HepG2 (cell line): ENCODE results near the gene ARL10. TPM values are rescaled to one million over a fixed set of nuclear protein-coding genes. Genes with fewer than 3 reads are reported as not detected.

Source experiments
- CEBPB ChIP-seq: IDR thresholded peaks from 2 replicates; pipeline ENCODE4 v1.6.1; 2011; ENCODE audit warnings: low read depth, low read length, improper control_type of control experiment, borderline replicate concordance
- TAF1 ChIP-seq: sonication (generic); formaldehyde crosslinking; IDR thresholded peaks from 2 replicates; pipeline ENCODE4 v1.4.0; 2020; ENCODE audit warnings: missing genetic modification reagents
- TSC22D2 ChIP-seq: sonication (generic); formaldehyde crosslinking; IDR thresholded peaks from 2 replicates; pipeline ENCODE4 v1.5.1; 2020; ENCODE audit warnings: missing genetic modification reagents, mild to moderate bottlenecking, borderline replicate concordance
- ZBTB34 ChIP-seq: sonication (generic); formaldehyde crosslinking; IDR thresholded peaks from 2 replicates; pipeline ENCODE4 v1.8.0; 2022; ENCODE audit warnings: mild to moderate bottlenecking, missing genetic modification reagents
- ZC3H4 ChIP-seq: sonication (generic); formaldehyde crosslinking; IDR thresholded peaks from 2 replicates; pipeline ENCODE4 v1.4.0; 2020; ENCODE audit warnings: missing genetic modification reagents, borderline replicate concordance
- ZNF235 ChIP-seq: sonication (generic); formaldehyde crosslinking; IDR thresholded peaks from 2 replicates; pipeline ENCODE4 v1.8.1; 2023; ENCODE audit warnings: mild to moderate bottlenecking, missing genetic modification reagents, borderline replicate concordance
- ZNF292 ChIP-seq: sonication (generic); formaldehyde crosslinking; IDR thresholded peaks from 2 replicates; pipeline ENCODE4 v1.8.1; 2022; ENCODE audit warnings: mild to moderate bottlenecking, low read depth, missing genetic modification reagents, borderline replicate concordance
- ZNF407 ChIP-seq: sonication (generic); formaldehyde crosslinking; IDR thresholded peaks from one replicate; pipeline ENCODE4 v1.5.1; 2020; ENCODE audit warnings: mild to moderate bottlenecking, missing genetic modification reagents; ENCODE audit errors: not compliant biosample characterization
- ZNF782 ChIP-seq: sonication (generic); formaldehyde crosslinking; IDR thresholded peaks from 2 replicates; pipeline ENCODE4 v1.4.0; 2020; ENCODE audit warnings: missing genetic modification reagents, mild to moderate bottlenecking, borderline replicate concordance
- polyA plus RNA-seq, 8 experiments: library from polyadenylated mRNA; depleted of rRNA in 3 of 8; stranded (reverse) in 7 of 8; unstranded in 1 of 8; fragments of >200 nt; fragmentation: Illumina TruSeq in 4 of 8; extraction: Trizol in 4 of 8; gene quantifications; 2 replicates each; pipeline versions ENCODE4 v1.2.1 to v1.2.3, GENCODE V29; 2011 to 2016; ENCODE audit warnings: low read depth in 4 of 8, missing spikeins in 1 of 8, mixed read lengths in 1 of 8; ENCODE audit not compliant: insufficient read depth in 1 of 8
- total RNA-seq, 5 experiments: library from RNA; depleted of rRNA; stranded (reverse); fragments of >200 nt; fragmentation: Illumina TruSeq; extraction: Trizol; gene quantifications; 2 replicates each; pipeline ENCODE4 v1.2.3, GENCODE V29; 2016; ENCODE audit warnings: low read depth in 1 of 5
- TF ChIP-seq, protein P1 (sequence below): sonication (generic); formaldehyde crosslinking; IDR thresholded peaks from 2 replicates; pipeline ENCODE4 v1.4.0; 2020; ENCODE audit warnings: missing genetic modification reagents
- TF ChIP-seq, protein P2 (sequence below): IDR thresholded peaks from 2 replicates; pipeline ENCODE4 v1.6.1; 2018; ENCODE audit warnings: missing genetic modification reagents
- TF ChIP-seq, protein P3 (sequence below): sonication (generic); formaldehyde crosslinking; IDR thresholded peaks from 2 replicates; pipeline ENCODE4 v1.4.0; 2020; ENCODE audit warnings: low read depth, mild to moderate bottlenecking, missing genetic modification reagents

Gene ARL10
- total and polyA plus RNA-seq, 2 of the 13 experiments (the other 11 are each of a cell fraction or from before 2014, with no cell fraction given) = 0.18 to 0.50 TPM

- TF ChIP-seq ZNF407 (no peak), ZNF235 (CRISPR knock-in tag) (peak; percentile 21; the same call in 1 of the 2 replicates), ZBTB34 (CRISPR knock-in tag) (no peak; the same call in 1 of the 2 replicates), TSC22D2 (no peak), ZNF292 (CRISPR knock-in tag) (peak; percentile 22; the same call in 1 of the 2 replicates), TAF1 (no peak), CEBPB (no peak), ZNF782 (CRISPR knock-in tag) (peak; percentile 92; the same call in 1 of the 2 replicates), ZC3H4 (CRISPR knock-in tag) (0 out of 2 replicates have a peak, but pooled peaks have one; percentile 19)
- TF ChIP-seq, protein P1, sequence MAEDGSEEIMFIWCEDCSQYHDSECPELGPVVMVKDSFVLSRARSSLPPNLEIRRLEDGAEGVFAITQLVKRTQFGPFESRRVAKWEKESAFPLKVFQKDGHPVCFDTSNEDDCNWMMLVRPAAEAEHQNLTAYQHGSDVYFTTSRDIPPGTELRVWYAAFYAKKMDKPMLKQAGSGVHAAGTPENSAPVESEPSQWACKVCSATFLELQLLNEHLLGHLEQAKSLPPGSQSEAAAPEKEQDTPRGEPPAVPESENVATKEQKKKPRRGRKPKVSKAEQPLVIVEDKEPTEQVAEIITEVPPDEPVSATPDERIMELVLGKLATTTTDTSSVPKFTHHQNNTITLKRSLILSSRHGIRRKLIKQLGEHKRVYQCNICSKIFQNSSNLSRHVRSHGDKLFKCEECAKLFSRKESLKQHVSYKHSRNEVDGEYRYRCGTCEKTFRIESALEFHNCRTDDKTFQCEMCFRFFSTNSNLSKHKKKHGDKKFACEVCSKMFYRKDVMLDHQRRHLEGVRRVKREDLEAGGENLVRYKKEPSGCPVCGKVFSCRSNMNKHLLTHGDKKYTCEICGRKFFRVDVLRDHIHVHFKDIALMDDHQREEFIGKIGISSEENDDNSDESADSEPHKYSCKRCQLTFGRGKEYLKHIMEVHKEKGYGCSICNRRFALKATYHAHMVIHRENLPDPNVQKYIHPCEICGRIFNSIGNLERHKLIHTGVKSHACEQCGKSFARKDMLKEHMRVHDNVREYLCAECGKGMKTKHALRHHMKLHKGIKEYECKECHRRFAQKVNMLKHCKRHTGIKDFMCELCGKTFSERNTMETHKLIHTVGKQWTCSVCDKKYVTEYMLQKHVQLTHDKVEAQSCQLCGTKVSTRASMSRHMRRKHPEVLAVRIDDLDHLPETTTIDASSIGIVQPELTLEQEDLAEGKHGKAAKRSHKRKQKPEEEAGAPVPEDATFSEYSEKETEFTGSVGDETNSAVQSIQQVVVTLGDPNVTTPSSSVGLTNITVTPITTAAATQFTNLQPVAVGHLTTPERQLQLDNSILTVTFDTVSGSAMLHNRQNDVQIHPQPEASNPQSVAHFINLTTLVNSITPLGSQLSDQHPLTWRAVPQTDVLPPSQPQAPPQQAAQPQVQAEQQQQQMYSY (CRISPR knock-in tag) = peak; percentile 91
- TF ChIP-seq, protein P2, sequence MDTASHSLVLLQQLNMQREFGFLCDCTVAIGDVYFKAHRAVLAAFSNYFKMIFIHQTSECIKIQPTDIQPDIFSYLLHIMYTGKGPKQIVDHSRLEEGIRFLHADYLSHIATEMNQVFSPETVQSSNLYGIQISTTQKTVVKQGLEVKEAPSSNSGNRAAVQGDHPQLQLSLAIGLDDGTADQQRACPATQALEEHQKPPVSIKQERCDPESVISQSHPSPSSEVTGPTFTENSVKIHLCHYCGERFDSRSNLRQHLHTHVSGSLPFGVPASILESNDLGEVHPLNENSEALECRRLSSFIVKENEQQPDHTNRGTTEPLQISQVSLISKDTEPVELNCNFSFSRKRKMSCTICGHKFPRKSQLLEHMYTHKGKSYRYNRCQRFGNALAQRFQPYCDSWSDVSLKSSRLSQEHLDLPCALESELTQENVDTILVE (CRISPR knock-in tag) = no peak
- TF ChIP-seq, protein P3, sequence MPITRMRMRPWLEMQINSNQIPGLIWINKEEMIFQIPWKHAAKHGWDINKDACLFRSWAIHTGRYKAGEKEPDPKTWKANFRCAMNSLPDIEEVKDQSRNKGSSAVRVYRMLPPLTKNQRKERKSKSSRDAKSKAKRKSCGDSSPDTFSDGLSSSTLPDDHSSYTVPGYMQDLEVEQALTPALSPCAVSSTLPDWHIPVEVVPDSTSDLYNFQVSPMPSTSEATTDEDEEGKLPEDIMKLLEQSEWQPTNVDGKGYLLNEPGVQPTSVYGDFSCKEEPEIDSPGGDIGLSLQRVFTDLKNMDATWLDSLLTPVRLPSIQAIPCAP = no peak
These were observed 22.7 kb downstream of the ARL10 start (continued) for GRCh38 chr5:176388003-176388443.
